ENCODE measurements around the gene KMT2B. TPM values are rescaled to one million over a fixed set of nuclear protein-coding genes. Genes with fewer than 3 reads are reported as not detected.

The KMT2B gene
- total and polyA plus RNA-seq, 9 of the 15 experiments (the other 6 are each of a cell fraction or from before 2014, with no cell fraction given) = 0.63 to 43.9 (median 8.1) TPM

GRCh38 chr19:35775298-35776101, 57.7 kb downstream of the KMT2B start, which contains the start of gene ARHGAP33 (continued):
- TF ChIP-seq NR2C2 (CRISPR knock-in tag; IDR thresholded peaks at IDR 0.05) (no peak), NR2C2 (tag; IDR thresholded peaks at IDR 0.05) (0 out of 2 replicates have a peak, but pooled peaks have one; percentile 19), PPARD (CRISPR knock-in tag; IDR thresholded peaks at IDR 0.05) (no peak), PYGO2 (tag; IDR thresholded peaks at IDR 0.05) (no peak), ZNF780A (CRISPR knock-in tag; IDR thresholded peaks at IDR 0.05) (no peak), ETS1 (conservative IDR thresholded peaks at IDR 0.05; ENCODE audit: control insufficient read depth, low read depth, low read length) (0 out of 2 replicates have a peak, but pooled peaks have one; percentile 49), ETV5 (CRISPR knock-in tag; IDR thresholded peaks at IDR 0.05; ENCODE audit: low read depth) (no peak), THRB (CRISPR knock-in tag; conservative IDR thresholded peaks at IDR 0.05) (no peak), ZNF24 (IDR thresholded peaks at IDR 0.05) (no peak), ZNF77 (CRISPR knock-in tag; IDR thresholded peaks at IDR 0.05) (no peak), PCBP2 (IDR thresholded peaks at IDR 0.05; ENCODE audit: low read depth, low read length, poor library complexity, severe bottlenecking) (no peak), MCM2 (IDR thresholded peaks at IDR 0.05; ENCODE audit: low read depth) (no peak), SNIP1 (IDR thresholded peaks at IDR 0.05; ENCODE audit: low read depth) (no peak), ZNF224 (CRISPR knock-in tag; IDR thresholded peaks at IDR 0.05) (no peak), MEF2A (IDR thresholded peaks at IDR 0.05; ENCODE audit: control insufficient read depth, low read depth, low read length) (no peak), SP1 (CRISPR knock-in tag; IDR thresholded peaks at IDR 0.05) (0 out of 2 replicates have a peak, but pooled peaks have one; percentile 61), RAD51 (IDR thresholded peaks at IDR 0.05; ENCODE audit: borderline replicate concordance, low read depth) (no peak), ZEB2 (IDR thresholded peaks at IDR 0.05) (no peak), ZBTB5 (IDR thresholded peaks at IDR 0.05) (no peak), YBX1 (IDR thresholded peaks at IDR 0.05) (no peak), FOXP1 (CRISPR knock-in tag; IDR thresholded peaks at IDR 0.05) (no peak), RB1 (IDR thresholded peaks at IDR 0.05; ENCODE audit: low read depth) (peak; percentile 93), E2F5 (CRISPR knock-in tag; IDR thresholded peaks at IDR 0.05) (no peak), ZNF75A (CRISPR knock-in tag; IDR thresholded peaks at IDR 0.05) (no peak), NCOA2 (IDR thresholded peaks at IDR 0.05; ENCODE audit: partially characterized antibody in 2 of 2) (no peak)

All from K562 (cell line).